Lower leg skin (tissue), 4 donors: ENCODE results near the gene MAP7D3. TPM values are rescaled to one million over a fixed set of nuclear protein-coding genes. Genes with fewer than 3 reads are reported as not detected.

Source experiments
- DNase-seq, 2 donors: peaks; one replicate each; pipeline ENCODE4 v3.0.0-alpha.2; 2019; ENCODE audit warnings: low spot score in 2 of 2
- H3K4me3 ChIP-seq: fragments of 200-600 bp; sonication (generic); 2 replicates; pipeline ENCODE4 v1.5.1; 2017; ENCODE audit warnings: mild to moderate bottlenecking, low read depth; ENCODE audit not compliant: poor library complexity, severe bottlenecking
- POLR2A ChIP-seq, 2 donors: fragments of 450-650 bp; IDR thresholded peaks; one replicate each; pipeline ENCODE4 v1.6.1; 2016 to 2017; ENCODE audit warnings: antibody characterized with exemption in 2 of 2, mild to moderate bottlenecking in 1 of 2, moderate library complexity in 1 of 2
- WGBS, 2 donors: methylation state at CpG; one replicate each; pipeline ENCODE4 v1.1.5; 2018; 5-methylcytosine and 5-hydroxymethylcytosine counted together
- intact Hi-C: fragments of 100-400 bp; cut with DNase I; formaldehyde crosslinking; loops from one replicate; pipeline ENCODE4 v1.15.0; 2023; ENCODE audit warnings: low total_unique reads
- total RNA-seq, 4 donors: library from RNA; depleted of rRNA; stranded (reverse); fragments of >200 nt; gene quantifications; one replicate each; pipeline ENCODE4 v1.1.0, GENCODE V29; 2016
- TF ChIP-seq, protein P1 (sequence below), 3 donors: fragments of 450-650 bp; IDR thresholded peaks; one replicate each; pipeline ENCODE4 v1.5.1; 2016; ENCODE audit warnings: antibody characterized with exemption in 3 of 3, mild to moderate bottlenecking in 3 of 3, moderate library complexity in 2 of 3

Gene MAP7D3
- total RNA-seq, 4 donors from 2014 or later: 4.4 to 7.6 (median 5.4) TPM

GRCh38 chrX:136209751-136210150 lies 41.4 kb downstream of the MAP7D3 start:
- H3K4me3 ChIP-seq: no peak overlapping the region
- no peak for TF ChIP-seq POLR2A (IDR thresholded peaks at IDR 0.05)
- TF ChIP-seq, protein P1, sequence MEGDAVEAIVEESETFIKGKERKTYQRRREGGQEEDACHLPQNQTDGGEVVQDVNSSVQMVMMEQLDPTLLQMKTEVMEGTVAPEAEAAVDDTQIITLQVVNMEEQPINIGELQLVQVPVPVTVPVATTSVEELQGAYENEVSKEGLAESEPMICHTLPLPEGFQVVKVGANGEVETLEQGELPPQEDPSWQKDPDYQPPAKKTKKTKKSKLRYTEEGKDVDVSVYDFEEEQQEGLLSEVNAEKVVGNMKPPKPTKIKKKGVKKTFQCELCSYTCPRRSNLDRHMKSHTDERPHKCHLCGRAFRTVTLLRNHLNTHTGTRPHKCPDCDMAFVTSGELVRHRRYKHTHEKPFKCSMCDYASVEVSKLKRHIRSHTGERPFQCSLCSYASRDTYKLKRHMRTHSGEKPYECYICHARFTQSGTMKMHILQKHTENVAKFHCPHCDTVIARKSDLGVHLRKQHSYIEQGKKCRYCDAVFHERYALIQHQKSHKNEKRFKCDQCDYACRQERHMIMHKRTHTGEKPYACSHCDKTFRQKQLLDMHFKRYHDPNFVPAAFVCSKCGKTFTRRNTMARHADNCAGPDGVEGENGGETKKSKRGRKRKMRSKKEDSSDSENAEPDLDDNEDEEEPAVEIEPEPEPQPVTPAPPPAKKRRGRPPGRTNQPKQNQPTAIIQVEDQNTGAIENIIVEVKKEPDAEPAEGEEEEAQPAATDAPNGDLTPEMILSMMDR (IDR thresholded peaks at IDR 0.05): no peak
- WGBS, 2 donors: 62 to 66% methylated on average over 9 of the region's 9 CpGs
- no peak for DNase-seq
- intact Hi-C loops: no loop called here

DNA sequence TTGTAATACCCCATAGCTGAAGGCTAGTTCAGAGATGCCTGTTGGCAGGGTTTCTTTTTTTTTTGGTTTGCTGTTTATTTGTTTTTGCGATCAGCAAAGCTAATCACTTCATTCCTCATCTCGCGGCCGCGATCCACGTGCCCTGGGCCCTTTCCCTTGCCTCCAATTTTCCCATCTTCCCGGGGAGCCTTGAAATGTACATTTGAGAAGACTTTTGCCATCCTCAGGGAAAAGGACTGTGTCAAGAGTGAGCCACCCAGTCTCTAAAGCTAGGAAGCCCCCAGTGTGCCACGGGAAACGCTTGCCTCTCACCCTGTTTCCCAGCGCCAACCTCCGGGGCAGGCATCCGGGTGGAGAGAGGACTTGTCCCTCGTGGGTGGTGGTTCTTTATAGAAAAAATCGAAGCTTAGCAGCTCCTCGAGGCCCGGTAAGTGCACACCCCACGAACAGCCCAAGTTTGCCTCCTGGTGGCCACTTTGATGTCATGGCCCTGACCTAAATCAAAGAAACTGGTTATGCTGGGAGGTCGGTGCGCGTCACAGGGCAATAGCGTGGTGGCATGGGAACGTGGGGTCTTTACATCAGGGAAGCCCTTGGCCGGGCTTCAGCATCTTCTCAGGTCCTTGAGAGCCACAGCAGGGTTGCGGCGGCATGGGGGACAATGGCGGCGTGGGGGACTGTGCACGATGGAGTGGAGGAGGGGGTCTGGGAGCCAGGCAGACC lies 42.0 kb downstream of the MAP7D3 start:
- TF ChIP-seq POLR2A (IDR thresholded peaks at IDR 0.05): no peak
- TF ChIP-seq, protein P1 (IDR thresholded peaks at IDR 0.05): no peak
- WGBS, 2 donors: 50 to 58% methylated on average over 17 to 28 of the region's 28 CpGs
- no peak overlapping the region for H3K4me3 ChIP-seq
- intact Hi-C loops: no loop called here
- DNase-seq: peak in 1 of 2 donors; percentile 89

- 82 to 89% methylated on average over 4 of the region's 4 CpGs for WGBS, 2 donors
- intact Hi-C loops: no loop called here
Measured at GRCh38 chrX:136207546-136207945, 43.7 kb downstream of the MAP7D3 start.

GRCh38 chrX:136206916-136207315 lies 44.3 kb downstream of the MAP7D3 start:
- intact Hi-C loops: no loop called here
- TF ChIP-seq, protein P1 (IDR thresholded peaks at IDR 0.05): no peak
- TF ChIP-seq POLR2A (IDR thresholded peaks at IDR 0.05): no peak
- H3K4me3 ChIP-seq: no peak overlapping the region
- DNase-seq: no peak
- WGBS, 2 donors: 61 to 78% methylated on average over 4 to 6 of the region's 6 CpGs

More at GRCh38 chrX:136207546-136207945, 43.7 kb downstream of the MAP7D3 start:
- no peak for TF ChIP-seq POLR2A (IDR thresholded peaks at IDR 0.05)
- TF ChIP-seq, protein P1 (IDR thresholded peaks at IDR 0.05): no peak
- H3K4me3 ChIP-seq: no peak overlapping the region
- no peak for DNase-seq

DNA sequence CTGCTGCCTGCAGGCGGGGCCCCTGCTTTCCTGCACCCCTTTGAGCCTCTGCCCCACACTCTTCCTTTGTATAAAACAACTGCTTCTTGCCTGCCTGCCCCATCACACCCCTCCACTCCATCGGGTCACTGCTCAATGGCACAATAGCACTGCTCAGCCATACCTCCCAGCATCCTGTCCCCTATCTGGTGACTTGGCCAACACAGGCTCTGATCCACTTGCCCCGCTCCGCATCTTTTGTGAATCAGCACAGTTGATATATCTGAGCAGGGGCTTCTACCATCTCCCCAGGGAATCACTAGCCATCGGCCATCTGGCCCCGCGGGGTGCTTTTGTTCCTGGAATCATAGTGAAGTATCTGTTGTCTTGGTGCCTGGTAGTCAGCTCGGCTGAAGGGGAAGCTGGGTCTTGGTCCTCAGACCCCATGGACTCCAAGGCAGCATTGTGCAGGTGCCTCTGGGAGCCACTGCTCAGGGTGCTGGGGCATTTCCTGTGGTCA lies 45.3 kb downstream of the MAP7D3 start:
- TF ChIP-seq, protein P1 (IDR thresholded peaks at IDR 0.05): no peak
- no peak overlapping the region for H3K4me3 ChIP-seq
- no peak for DNase-seq
- WGBS, 2 donors: 62 to 71% methylated on average over 7 to 8 of the region's 8 CpGs
- intact Hi-C loops: no loop called here
